GM19025 (cell line): ENCODE measurements around the gene IQCF6.
"Not testable (repeated sequence)": the region's sequence is repeated elsewhere in the genome, so short reads cannot be mapped to it uniquely, and the experiment has no call there.

Experiments
- ATAC-seq: cut with Tn5 transposase; IDR thresholded peaks from one replicate; pipeline ENCODE4 v1.9.1; 2021; ENCODE audit warnings: mild to moderate bottlenecking, low read depth, moderate library complexity; ENCODE audit not compliant: unreplicated experiment

The IQCF6 gene

DNA sequence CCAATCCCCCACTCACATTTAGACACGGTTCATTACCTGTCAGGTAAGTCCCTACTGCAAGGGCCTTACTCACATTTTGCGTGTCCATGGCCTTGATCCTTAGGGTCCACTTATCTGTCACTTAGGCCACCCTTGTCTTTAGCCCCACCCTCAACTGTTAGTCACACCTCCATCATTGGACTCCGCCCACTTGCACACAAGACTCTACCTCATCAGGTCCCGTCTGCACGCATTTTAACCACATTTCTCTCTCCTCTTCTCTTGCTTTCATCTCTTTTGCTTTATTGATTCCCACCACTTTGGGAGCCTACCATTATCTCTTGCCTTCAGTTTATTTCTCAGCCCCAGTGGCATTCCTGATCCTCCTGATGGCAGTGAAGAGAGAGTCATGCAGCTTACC lies at the start of gene IQCF6:
TSS of gene IQCF6 (minus strand) at position 101 of the 400 bp plus-strand sequence. CDS start at position 88, 13 bp downstream.
- ATAC-seq: no peak

GRCh38 chr3:51828297-51828696 lies 49.3 kb upstream of the IQCF6 start:
- no peak for ATAC-seq

DNA sequence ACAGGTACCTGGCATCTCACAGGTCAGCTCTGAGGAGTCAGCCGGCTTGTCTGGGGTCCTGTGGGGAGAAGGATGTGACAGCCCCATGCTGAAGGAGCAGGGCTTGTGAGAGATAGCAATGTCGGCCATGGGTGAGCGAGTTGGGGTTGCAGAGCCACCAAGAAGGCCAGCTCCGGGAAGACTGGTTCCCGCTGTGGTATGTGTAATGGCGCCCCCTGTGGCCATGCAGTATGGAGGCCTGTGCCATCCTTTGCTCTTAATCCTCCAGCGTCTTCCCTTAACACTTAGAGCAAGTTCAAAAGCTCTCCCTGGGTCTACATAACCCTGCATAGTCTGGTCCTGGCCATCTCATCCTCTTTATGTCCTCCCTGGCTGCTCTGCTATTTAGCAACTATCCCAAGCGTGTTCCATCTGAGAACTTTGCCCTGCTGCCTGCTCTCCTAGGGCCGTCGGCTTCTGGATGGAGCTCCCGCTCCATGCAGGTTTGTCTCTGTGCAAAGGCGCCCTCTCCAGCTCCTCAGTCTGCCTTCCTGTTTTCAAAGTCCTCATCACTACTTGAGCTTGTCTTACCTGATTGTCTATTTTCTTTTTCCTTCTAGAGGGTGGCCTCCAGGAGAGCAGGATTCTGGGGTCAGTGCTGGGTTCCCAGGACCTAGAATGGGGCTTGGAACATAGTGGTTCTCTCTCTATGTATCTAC lies 40.8 kb upstream of the IQCF6 start:
- ATAC-seq: no peak

DNA sequence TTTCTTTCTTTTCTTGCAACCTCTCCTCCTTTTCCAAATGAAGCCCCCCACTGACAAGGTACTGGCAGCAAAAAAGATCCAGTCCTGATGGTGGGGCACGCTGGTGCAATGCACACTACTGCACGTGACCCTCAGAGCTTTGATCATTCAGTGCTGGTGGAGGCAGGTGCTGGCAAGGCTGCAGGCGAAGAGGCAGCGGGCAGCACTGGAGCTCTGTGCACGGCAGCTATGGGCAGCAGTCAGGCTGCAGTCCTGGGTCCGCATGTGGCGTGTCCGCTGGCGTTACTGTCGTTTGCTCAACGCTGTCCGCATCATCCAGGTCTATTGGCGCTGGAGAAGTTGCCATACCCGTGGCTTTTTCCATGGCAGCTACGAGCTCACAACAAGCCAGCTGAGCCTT lies 40.1 kb upstream of the IQCF6 start:
- no peak for ATAC-seq

GRCh38 chr3:51817375-51817774 lies 38.3 kb upstream of the IQCF6 start:
- ATAC-seq: no peak

GRCh38 chr3:51816723-51817122 lies 37.7 kb upstream of the IQCF6 start:
- no peak for ATAC-seq

GRCh38 chr3:51815614-51816013 lies 36.6 kb upstream of the IQCF6 start:
- no peak for ATAC-seq

DNA sequence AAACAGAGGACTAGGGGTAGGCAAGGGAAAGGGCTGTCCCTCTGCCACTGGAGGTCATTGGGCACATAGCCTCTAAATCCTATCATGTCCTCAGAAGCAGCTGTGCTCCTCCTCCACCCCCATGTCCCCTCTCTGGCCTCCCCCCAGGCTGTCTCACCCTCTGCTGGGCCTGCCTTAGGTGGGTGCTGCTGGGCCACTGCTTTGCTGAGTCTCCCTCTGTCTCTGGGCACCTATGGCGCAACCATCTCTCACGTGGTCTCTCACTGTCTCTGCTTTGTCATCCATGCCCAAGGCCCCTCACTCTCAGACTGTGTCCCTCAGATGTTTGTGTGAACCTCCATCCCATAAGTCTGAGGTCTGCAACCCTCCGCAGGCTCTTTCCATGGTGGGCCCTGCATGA lies 35.0 kb upstream of the IQCF6 start:
- ATAC-seq: no peak

GRCh38 chr3:51813539-51813938 lies 34.5 kb upstream of the IQCF6 start:
- no peak for ATAC-seq

- no peak for ATAC-seq
These were observed 29.9 kb upstream of the IQCF6 start for GRCh38 chr3:51808934-51809333.

GRCh38 chr3:51802106-51802703 lies 23.2 kb upstream of the IQCF6 start:
- no peak for ATAC-seq

DNA sequence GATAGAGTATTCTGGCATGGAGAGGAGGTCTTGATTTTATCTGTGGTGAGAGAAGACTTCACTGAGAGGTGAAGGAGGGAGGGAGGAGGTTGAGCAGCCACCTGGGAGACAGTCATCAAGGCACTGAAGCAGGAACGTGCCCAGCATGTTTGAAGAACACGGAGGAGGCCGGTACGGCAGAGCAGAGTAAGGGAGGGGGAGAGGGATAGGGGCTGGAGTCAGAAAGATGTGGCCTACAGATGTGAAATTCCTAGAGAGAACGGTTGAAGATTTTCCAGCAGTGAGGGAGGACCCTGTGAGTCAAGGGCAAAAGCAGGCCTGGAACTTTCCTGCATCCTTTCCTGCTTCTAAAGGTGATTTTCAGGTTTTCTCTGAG lies 21.7 kb upstream of the IQCF6 start:
- no peak for ATAC-seq

GRCh38 chr3:51799879-51800749 lies 21.1 kb upstream of the IQCF6 start:
- ATAC-seq: no peak

- ATAC-seq: no peak
These were observed 19.4 kb upstream of the IQCF6 start for GRCh38 chr3:51798411-51798963.

DNA sequence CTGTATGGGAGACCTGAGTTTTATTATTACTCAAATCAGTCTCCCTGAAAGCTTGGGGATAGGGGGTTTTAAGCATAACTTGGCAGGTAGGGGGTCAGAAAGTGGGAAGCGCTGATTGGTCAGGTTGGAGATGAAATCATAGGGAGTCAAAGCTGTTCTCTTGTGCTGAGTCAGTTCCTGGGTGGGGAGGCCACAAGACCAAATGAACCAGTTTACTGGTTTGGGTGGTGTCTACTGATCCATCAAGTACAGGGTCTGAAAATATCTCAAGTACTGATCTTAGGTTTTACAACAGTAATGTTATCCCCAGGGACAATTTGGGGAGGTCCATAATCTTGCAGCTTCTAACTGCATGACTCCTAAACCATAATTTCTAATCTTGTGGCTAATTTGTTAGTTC lies 17.8 kb upstream of the IQCF6 start:
- no peak for ATAC-seq

DNA sequence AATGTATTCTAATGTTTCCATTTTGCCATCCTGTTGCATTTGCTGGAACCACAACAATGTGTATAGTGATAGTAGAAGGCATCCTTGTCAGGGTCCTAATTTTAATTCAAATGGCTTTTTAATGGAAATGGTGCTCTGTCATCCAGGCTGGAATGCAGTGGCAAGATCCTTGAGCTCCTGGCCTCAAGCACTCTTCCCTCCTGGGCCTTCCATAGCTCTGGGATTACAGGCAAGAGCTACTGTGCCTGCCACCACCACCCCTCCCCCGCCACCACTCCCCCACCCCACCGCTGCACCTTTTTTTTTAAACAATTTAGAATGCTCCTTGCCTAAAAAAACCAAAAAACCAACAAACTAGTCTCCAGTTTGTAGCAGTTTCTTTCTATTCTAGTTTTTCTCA lies 15.2 kb upstream of the IQCF6 start:
- ATAC-seq: no peak

- ATAC-seq: no peak
These were observed 13.2 kb upstream of the IQCF6 start for GRCh38 chr3:51792206-51792605.

DNA sequence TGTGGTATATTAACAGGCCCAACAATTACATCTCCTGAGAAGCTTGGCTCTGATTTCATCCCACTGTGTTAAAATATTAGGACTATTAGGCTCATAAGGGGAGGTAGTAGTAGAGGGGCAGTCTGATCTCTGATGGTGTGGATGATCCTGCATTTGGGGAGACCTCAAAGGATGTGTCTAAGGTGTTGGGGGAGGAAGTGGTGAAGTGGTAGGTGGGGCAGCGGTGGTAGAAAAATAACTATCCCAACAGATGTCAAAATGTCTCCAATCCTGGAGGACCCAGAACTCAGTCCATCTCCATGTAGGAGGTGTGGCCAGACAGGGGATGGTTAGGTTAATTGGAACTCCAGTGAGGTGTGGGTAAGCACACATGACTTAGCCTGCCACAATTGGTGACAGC lies 10.4 kb upstream of the IQCF6 start:
- ATAC-seq: no peak

- ATAC-seq: not testable (repeated sequence)
These were observed 8.5 kb upstream of the IQCF6 start for GRCh38 chr3:51787576-51787975.

- ATAC-seq: no peak
These were observed 7.2 kb upstream of the IQCF6 start for GRCh38 chr3:51786267-51786666.

DNA sequence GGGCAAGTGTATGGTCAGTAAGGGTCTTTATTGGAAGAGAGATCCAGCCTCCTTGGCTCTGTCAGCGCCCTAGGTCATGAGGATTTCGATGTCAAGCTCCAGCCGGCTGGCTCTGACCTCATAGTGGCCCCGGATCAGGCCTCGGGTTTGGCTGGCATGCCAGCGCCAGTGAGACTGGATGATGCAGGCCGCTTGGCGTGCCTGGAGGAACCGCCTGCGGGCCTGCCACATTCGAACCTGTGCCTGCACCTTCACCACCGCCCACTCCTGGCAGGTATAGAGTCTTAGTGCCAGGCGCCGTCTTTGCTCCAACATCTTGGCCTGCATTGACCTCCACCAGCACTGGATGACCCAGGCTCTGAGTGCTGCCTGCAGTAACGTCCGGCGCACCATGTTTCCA lies 483 bp downstream of the IQCF6 start:
- ATAC-seq: no peak
